ENCODE measurements around the gene CDH23.

DNA sequence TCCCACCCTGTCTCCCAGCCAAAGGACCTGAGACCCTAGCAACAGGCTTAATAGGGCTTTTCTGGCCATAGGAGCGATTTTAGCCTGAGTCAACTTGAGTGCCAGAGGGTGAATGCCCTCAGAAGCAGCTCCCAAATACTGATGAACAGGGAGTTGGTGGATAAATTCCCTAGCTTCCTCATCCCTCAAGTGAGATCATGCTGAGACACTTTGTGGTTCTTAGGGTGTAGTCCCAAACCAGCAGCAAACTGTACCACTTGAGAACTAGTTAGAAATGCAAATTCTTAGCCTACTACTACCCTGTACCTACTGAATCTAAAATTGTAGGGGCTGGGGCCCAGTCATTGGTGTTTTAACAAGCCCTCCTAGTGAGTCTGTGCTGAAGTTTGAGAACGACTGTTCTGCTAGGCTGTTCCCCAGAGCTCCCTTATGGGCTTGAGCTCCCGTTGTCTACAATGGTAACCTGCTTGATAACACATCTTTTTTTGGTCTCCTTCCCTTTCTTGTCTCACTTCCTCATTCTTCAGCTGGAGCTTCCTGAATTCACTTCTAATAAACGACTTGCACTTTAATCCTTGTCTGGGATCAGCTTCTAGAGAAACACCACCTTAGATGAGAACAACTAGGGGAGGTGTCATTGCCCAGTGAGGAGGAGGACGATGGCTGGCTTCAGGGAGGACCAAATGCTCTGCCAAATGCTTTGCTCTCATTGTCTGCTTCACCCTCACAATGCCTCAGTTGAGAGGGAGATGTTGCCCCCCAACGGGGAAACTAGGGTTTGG, 18.2 kb upstream of the CDH23 start:
- TF ChIP-seq, protein P1, sequence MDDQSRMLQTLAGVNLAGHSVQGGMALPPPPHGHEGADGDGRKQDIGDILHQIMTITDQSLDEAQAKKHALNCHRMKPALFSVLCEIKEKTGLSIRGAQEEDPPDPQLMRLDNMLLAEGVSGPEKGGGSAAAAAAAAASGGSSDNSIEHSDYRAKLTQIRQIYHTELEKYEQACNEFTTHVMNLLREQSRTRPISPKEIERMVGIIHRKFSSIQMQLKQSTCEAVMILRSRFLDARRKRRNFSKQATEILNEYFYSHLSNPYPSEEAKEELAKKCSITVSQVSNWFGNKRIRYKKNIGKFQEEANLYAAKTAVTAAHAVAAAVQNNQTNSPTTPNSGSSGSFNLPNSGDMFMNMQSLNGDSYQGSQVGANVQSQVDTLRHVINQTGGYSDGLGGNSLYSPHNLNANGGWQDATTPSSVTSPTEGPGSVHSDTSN (IDR thresholded peaks at IDR 0.05) = no peak
- no peak for TF ChIP-seq TP53 (CRISPR knock-in tag; IDR thresholded peaks at IDR 0.05)
- TF ChIP-seq POLR2AphosphoS2 (conservative IDR thresholded peaks at IDR 0.05; ENCODE audit: low read length) = no peak
- no peak for TF ChIP-seq ESRRA (IDR thresholded peaks at IDR 0.05; ENCODE audit: borderline replicate concordance, low read length)
- TF ChIP-seq, protein P2, sequence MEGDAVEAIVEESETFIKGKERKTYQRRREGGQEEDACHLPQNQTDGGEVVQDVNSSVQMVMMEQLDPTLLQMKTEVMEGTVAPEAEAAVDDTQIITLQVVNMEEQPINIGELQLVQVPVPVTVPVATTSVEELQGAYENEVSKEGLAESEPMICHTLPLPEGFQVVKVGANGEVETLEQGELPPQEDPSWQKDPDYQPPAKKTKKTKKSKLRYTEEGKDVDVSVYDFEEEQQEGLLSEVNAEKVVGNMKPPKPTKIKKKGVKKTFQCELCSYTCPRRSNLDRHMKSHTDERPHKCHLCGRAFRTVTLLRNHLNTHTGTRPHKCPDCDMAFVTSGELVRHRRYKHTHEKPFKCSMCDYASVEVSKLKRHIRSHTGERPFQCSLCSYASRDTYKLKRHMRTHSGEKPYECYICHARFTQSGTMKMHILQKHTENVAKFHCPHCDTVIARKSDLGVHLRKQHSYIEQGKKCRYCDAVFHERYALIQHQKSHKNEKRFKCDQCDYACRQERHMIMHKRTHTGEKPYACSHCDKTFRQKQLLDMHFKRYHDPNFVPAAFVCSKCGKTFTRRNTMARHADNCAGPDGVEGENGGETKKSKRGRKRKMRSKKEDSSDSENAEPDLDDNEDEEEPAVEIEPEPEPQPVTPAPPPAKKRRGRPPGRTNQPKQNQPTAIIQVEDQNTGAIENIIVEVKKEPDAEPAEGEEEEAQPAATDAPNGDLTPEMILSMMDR (IDR thresholded peaks at IDR 0.05) = no peak
- TF ChIP-seq RFX5 (IDR thresholded peaks at IDR 0.05) = no peak

Data from A549 (cell line).